NCI-H345 treated with DMSO at 0.1 percent for 48 hours (cell line): ENCODE measurements around the gene MCRIP2.
"Not testable (repeated sequence)": the region's sequence is repeated elsewhere in the genome, so short reads cannot be mapped to it uniquely, and the experiment has no call there.

ENCODE experiments used
- DNase-seq: peaks from one replicate; lab custom pipeline; 2025; ENCODE audit not compliant: unreplicated experiment; lab: John Stamatoyannopoulos, UW

Gene MCRIP2

DNA sequence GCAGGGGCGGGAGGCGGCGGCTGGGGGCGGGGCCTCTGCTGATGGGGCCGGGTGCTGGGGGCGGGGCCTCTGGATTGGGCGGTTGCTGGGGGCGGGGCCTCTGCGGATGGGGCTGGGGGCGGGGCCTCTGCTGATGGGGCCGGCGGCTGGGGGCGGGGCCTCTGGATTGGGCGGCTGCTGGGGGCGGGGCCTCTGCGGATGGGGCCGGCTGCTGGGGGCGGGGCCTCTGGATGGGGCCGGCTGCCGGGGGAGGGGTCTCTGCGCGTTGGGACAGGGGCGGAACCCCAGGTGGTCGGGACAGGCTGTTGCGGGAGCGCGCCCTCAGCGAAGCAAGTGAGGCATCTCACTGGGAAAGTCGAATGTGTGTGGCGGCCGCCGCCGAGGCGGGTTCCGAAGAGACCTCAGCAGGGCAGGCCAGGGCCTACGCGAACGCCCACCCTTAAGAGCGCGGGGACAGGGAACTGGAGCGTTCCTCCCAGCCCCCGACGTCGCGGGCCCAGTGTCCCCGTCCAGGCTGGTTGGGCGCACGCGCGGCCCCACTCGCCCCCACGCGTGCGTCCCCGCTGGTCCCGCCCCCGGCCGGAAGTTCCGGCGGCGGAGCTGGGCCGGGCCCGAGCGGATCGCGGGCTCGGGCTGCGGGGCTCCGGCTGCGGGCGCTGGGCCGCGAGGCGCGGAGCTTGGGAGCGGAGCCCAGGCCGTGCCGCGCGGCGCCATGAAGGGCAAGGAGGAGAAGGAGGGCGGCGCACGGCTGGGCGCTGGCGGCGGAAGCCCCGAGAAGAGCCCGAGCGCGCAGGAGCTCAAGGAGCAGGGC, 38.4 kb downstream of the MCRIP2 start, which contains the start of gene STUB1:
Gene STUB1, plus strand, starts transcription at position 597 of the 811 bp plus-strand sequence. Its CDS starts 116 bp downstream, at position 713.
- DNase-seq, result peak; percentile 86

DNA sequence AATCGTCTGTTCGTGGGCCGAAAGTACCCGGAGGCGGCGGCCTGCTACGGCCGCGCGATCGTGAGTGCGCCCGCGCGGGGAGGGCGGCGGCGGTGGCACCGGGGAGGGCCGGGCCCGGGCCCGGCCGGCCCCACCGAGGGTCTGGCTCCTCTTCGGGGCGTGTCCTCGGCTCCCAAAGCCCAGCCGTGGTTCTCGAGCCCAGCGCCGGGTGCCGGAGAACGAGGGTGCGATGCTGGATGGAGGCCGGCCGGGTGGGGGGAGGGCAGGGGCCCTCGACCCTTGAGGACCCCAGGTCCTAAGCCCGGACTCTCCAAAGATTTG, 39.0 kb downstream of the MCRIP2 start:
- no peak for DNase-seq

DNA sequence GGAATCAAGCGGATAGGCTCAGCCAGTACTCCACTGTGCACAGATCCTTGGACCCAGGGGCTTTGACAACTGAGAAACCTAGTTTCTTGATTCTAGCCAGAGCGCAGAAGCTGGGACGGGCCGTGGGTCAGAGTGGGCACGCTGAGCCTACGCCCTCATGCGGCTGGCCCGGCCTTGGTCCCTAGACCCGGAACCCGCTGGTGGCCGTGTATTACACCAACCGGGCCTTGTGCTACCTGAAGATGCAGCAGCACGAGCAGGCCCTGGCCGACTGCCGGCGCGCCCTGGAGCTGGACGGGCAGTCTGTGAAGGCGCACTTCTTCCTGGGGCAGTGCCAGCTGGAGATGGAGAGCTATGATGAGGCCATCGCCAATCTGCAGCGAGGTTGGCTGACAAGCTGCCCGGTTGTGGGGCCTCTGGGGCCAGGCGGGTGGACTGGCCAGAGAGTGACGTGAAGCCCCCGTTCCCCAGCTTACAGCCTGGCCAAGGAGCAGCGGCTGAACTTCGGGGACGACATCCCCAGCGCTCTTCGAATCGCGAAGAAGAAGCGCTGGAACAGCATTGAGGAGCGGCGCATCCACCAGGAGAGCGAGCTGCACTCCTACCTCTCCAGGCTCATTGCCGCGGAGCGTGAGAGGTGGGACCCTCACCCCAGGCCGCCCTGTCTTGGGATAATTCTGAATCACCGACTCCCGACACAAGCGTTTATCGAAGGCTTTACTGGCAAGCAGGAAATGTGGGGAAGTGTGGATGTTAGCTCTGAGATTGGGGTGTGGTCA, 39.5 kb downstream of the MCRIP2 start:
- DNase-seq, result no peak

DNA sequence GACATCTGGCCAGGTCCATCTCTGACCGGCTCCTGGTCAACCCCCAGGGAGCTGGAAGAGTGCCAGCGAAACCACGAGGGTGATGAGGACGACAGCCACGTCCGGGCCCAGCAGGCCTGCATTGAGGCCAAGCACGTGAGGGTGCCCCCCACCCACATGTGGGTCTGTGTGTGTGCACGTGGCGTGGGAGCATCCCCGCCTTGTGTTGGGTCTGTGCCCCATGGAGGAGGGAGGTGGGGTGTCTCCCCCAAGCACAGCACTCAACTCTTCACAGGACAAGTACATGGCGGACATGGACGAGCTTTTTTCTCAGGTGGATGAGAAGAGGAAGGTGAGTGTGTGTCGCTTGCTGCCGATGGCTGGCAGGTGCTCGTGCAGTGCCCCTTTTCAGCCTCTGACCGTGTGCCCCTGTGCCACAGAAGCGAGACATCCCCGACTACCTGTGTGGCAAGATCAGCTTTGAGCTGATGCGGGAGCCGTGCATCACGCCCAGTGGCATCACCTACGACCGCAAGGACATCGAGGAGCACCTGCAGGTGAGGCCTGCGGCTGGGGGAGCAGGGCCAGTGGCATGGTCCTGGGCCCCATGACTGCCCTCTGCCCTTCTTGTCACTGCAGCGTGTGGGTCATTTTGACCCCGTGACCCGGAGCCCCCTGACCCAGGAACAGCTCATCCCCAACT, 40.3 kb downstream of the MCRIP2 start:
- no peak for DNase-seq

DNA sequence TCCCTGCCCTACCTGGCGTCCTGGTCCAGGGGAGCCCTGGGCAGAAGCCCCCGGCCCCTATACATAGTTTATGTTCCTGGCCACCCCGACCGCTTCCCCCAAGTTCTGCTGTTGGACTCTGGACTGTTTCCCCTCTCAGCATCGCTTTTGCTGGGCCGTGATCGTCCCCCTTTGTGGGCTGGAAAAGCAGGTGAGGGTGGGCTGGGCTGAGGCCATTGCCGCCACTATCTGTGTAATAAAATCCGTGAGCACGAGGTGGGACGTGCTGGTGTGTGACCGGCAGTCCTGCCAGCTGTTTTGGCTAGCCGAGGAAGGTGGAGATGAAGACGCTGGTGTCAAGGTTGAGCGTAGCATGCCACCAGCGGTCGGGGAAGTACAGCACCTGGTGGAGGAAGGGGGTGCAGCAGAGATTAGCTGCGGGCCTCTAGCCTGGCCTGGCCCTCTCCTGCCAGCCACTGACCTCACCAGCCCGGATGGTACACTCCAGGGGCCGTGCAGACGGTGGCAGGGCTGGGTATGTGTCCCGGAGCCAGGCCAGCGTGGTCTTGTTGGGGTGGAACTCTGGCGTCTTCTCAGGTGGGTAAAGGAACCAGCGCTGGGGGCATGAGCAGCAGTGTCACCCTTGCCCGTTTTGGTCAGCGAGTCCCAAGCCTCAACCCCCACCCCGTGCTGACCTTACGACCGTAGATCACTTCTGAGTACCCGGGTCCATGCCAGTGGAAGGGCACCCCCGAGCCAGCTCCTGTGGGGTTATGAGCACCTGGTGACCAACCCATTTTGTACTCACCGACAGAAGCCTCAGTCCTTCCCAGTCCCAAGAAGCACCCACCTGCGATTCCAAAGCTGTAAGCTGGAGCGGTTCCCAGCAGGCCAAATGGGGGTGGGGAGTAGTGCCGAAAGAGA, 41.1 kb downstream of the MCRIP2 start:
- no peak for DNase-seq

DNA sequence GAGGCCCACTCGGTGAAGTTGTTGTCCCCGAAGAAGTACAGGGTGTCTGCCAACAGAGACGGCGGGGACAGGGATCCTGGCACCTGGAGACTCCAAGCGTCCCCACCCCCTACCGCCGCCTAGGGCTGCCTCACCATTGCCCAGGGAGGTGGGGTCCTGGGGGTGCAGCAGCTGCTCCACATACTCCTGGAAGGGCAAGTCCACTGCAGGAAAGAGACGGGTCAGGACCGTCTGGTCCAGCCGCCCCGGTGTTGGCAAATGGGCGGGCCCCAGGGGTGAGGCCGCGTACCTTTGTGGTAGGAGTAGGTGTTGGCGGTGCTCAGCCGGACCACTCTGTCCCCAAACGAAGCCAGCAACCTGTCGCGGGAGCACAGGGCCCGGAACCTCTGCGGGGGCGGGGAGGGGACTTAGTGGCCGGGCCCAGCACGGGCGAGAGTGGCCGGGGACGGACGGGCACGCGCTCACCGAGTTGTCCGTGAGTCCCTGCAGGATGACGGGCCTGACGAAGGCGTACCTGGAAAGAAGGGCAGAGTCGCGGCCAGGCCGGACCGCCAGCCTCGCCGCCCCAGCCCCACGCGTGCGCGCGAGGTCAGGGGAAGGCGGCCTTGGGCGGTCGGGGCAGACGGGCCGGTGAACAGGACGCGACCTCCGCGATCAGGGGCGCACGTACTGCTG, 41.9 kb downstream of the MCRIP2 start:
- no peak for DNase-seq

DNA sequence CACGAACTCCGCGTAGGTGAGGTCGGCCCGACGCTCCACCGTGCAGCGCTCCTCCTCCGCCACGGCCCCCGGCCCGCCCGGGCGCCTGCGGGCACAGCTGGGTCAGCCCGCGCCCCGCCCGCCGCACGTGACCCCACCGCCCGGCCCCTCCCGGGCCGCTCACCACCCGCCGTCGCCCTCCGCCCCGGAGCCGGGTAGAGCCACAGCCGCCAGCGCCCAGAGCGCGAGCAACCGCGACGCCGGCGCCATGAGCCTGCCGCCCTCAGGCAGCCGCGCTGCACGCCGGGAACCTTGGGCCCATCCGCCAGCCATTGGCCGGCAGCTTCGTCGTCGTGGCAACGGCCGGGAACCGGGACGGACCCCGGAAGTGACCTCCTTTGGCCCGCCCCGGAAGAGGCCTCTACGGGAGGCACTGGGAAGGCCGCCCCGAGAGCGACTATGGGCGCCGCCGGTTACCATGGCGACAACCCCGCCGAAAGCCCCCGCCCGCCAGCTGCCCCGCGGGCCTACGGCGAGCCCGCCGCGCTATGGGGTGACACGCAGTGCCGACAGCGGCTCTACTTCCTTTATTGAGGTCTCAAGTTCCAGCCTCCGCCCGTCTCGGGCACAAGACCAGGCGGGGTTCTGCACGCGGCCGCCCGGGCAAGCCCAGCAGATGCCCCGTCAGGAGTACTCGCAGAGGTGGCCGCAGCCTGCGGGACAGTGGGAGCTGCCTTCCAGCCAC, 42.6 kb downstream of the MCRIP2 start, which contains the start of gene JMJD8:
Gene JMJD8, minus strand, starts transcription at position 264 of the 724 bp plus-strand sequence. Its CDS starts 15 bp downstream, at position 249.
- DNase-seq, result peak; percentile 92

DNA sequence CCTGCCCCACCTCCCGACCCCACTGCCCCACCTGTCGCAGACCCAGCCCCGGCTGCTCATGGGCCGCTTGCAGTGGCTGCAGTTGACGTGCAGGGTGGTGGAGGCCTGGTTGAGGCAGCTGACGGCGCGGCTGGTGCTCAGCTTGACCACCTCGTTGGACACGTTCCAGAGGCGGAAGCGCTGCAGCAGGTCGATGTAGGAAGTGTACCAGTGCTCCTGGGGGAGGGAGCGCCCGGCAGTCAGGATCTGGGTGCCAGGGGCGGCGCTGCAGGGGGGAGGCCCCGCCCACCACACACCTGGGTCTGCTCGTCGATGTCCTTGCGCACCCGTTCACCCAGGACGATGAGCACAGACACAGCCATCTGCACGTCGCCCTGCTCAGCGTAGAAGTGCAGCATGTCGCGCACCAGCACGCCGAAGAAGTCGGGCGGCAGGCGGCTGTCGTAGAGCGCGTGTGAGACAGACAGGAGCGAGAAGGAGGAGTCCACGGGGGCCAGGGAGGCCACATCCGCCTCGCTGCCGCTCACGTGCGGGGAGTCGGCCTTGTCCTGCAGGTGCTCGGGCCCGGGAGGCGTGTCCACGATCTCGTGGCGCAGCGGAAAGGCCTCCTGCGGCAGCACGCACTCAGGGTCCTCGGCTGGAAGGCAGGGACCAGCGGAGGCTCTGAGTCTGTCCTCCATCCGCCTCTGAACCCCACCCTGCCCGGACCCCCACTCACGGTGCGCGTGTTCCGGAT, 43.5 kb downstream of the MCRIP2 start:
- peak; percentile 66 for DNase-seq

DNA sequence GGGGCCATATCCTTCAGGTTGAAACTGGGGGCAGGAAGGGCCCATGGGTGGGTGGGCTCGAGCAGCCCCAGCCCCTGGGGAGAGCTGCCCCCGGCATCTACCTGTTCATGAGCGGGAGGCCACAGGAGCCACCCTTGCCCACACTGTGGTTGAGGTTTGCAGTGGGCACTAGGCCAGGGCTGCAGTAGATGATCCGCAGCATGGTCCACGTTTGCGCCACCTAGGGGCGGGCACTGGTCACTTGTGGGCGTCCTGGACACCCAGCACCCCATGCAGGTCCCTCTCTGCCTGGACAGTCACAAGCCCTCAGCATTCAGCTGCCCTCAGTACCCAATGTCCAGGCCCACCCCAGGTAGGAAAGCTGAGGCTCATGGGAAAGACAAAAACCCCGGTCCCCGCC, 44.3 kb downstream of the MCRIP2 start:
- DNase-seq, result no peak

DNA sequence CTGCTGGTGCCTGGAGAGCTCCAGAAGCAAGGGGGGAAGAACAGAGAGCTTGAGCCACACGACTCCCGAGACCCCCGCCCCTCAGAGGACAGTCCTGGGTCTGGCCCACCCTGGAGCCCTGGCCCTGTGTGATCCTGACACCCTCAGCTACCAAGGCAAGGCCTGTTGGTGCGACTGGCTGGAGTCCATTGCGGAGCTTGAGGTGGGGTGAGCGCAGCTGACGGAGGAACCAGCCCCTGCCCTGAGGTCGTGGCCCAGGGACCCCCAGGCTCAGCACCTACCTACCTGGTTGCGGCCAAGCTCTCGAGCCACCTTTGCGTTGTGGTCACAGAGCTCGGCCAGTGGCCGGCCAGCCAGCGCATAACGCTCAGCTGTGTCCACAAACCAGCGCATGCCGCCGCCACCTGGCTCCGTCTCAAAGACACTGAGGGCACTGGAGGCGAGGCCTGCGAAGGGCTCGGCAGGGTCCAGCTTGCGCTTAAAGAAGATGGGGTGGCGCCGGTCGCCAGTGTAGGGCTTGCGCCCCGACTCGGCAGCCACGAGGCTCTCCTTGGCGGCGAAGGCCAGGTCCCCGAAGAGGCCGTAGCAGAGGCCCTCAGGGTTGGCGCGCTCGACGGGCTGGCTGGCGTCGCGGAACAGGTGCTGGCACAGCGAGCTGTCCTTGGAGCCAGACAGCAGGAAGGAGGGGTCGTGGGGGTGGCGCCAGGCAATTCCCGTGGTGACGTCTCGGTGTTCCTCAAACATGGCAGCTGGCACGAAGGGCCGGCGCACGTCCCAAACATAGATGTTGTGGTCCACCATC, 45.0 kb downstream of the MCRIP2 start:
- no peak for DNase-seq

DNA sequence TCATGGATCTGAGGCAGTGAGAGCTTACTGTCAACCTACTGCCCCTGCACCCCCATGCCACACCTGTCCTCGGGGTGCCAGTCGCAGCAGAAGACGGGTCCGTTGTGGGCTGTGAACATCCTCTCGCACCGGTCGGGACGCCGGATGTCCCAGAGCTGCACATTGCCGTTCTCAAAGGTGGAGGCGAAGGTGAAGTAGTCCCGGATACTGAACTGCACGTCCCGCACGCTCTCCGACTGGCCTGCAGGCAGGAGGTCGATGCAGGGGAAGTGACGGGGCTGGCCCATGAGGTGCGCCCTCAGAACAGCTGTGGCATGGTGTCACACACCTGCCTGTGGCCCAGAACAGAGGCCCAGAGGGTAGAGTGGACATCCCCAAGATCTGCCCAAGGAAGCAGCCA, 45.9 kb downstream of the MCRIP2 start:
- DNase-seq, result no peak

DNA sequence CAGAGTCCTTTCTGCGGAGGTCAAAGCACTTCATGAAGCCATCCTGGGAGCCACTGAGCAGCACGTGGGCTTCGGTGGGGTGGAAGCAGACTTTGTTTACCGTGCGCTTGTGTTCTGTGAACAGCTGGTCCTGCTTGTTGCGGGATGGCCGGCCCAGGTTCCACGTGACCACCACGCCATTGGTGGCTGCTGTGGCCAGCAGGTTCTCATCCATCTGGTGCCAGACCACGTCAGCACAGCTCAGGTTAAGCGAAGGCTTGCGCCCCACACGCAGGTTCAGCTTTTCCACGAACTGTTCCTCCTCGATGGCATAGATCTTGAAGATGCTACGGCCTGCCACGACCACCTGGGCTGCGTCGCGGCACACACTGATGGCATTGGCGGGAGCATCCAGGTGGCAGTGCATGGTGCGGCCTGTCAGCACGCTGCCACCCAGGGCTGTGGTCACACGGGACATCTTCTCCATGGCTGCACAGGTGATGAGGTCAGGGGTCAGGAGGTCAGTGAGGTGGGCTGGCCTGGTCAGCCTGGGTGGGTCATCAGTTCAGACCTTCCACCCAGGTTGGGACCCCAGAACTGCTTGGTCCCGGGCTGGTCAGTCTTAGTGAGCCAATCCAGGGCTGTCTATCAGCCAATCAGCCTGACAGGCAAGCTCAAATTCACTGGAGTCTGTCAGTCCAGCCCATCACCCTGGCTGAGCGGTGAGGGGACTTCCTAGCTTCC, 47.7 kb downstream of the MCRIP2 start:
- DNase-seq, result no peak

DNA sequence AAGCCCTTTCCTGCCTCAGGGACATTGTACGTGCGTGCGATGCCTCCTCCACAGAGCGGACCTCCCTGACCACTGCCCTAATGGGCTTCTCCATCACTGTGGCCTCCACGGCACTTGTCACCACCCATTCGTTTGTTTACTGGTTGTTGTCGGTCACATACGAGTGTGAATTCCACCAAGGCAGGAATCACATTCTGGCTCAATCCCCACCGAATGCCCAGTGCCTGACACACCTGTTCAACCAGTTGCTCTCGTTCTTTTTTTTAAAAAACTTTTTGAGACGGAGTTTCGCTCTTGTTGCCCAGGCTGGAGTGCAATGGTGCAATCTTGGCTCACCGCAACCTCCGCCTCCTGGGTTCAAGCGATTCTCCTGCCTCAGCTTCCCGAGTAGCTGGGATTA, 49.6 kb downstream of the MCRIP2 start:
- not testable (repeated sequence) for DNase-seq

DNA sequence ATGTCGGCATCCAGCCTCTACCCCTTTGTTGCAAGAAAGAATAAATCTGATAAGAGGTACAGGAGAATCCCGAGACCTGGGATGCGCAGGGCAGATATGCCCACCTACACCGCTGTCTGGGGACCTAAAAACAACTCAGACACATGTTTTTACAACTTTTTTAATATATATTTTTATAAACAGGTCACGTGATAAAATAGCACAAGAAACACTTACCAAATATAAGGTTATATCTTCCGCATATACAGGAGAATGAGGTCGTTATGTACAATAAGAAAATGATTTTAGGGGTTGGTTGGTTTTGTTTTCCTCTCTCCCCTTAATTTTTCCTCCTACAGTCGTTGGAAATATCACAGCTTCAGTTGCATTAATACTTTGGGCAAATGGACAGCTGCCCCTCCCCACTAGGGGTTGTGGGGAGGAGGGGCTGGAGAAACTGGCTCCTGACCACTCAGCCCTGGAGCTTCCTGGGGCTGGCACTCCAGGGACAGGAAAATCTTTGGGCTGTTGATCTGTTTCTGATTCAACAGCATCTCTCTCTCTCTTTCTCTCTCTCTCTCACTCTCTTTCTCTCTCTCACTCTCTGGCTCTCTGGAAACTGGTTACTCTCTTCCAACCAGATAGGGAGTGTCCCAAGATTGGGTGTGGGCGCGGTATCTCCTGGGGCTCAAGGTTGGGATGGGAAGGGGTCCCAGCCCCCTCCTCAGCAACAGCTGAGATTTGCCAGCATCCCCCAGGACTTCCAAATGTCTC, 50.9 kb downstream of the MCRIP2 start:
- DNase-seq, result no peak

DNA sequence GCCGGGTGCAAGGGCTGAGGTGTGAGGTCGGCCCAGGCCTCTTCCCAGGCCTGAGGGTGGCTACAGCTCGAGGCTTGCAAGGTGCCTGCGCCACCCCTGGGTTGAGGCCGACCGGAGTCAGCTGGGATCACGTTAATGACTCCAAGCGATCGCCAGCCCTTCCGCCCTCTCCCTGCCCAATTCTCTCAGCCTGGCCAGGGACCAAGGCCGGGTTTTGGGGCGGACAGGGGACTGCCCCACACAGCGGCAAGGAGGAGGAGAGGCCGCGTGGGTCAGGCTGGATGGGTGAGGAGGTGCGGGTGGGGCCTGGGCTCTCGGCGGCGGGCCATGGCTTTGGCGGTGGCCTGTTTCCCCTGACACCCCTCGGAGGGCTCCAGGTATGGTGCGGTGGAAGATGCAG, 51.7 kb downstream of the MCRIP2 start:
- DNase-seq, result no peak

DNA sequence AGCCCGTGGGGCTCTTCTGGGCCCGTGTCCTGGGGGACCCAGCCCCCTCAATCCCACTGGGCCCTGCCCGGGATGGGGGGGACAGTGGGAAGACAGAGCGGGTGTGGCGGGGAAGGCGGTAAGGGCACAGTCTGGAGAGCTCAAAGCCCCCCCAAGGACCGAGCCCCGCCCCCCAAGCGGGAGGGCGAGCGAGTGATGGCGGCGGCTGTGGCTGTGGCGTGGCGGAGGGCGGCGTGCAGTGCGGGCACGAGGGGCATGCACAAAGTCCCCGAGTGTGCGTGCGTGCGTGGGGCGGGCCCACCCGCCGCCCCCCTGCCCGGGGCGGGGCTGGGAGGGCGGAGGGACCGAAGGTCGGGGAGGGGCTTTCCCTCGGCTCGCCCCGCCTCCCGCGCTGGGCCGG, 52.1 kb downstream of the MCRIP2 start:
- no peak for DNase-seq
